HG03025 (cell line): Measurements from ENCODE around the gene MMP1.

Source experiments
- ATAC-seq: cut with Tn5 transposase; IDR thresholded peaks from one replicate; pipeline ENCODE4 v1.9.1; 2021; ENCODE audit warnings: mild to moderate bottlenecking, moderate library complexity; ENCODE audit not compliant: unreplicated experiment, low FRiP score

MMP1 gene

GRCh38 chr11:102809971-102810370, 12.0 kb upstream of the MMP1 start:
- ATAC-seq = no peak

- no peak for ATAC-seq
Observed at GRCh38 chr11:102807921-102808320, 10.0 kb upstream of the MMP1 start.

GRCh38 chr11:102806296-102806695, 8.3 kb upstream of the MMP1 start:
- no peak for ATAC-seq

GRCh38 chr11:102802341-102802740, 4.4 kb upstream of the MMP1 start:
- no peak for ATAC-seq

GRCh38 chr11:102800767-102801166, 2.8 kb upstream of the MMP1 start:
- no peak for ATAC-seq

GRCh38 chr11:102799681-102800340, 1.9 kb upstream of the MMP1 start:
- ATAC-seq = no peak

- ATAC-seq = peak; percentile 82
Observed at GRCh38 chr11:102794382-102794781, 3.6 kb downstream of the MMP1 start.

- ATAC-seq = no peak
Observed at GRCh38 chr11:102793677-102794290, 4.2 kb downstream of the MMP1 start.

GRCh38 chr11:102792604-102793003, 5.4 kb downstream of the MMP1 start:
- ATAC-seq = no peak

- ATAC-seq = no peak
Observed at GRCh38 chr11:102791271-102792036, 6.5 kb downstream of the MMP1 start.

GRCh38 chr11:102788334-102788995, 9.5 kb downstream of the MMP1 start:
- ATAC-seq = no peak

- ATAC-seq = no peak
Observed at GRCh38 chr11:102784380-102784779, 13.6 kb downstream of the MMP1 start.

GRCh38 chr11:102783720-102784119, 14.2 kb downstream of the MMP1 start:
- ATAC-seq = no peak

GRCh38 chr11:102783016-102783415, 14.9 kb downstream of the MMP1 start:
- ATAC-seq = no peak

- no peak for ATAC-seq
Observed at GRCh38 chr11:102781676-102782075, 16.3 kb downstream of the MMP1 start.

- ATAC-seq = no peak
Observed at GRCh38 chr11:102780491-102780918, 17.5 kb downstream of the MMP1 start, which contains the start of gene MMP10. Gene MMP10 (minus strand): TSS chr11:102780628. CDS start chr11:102780591, 37 bp downstream.

- no peak for ATAC-seq
Observed at GRCh38 chr11:102776454-102776853, 21.5 kb downstream of the MMP1 start.

GRCh38 chr11:102773386-102773785, 24.6 kb downstream of the MMP1 start:
- ATAC-seq = no peak

- ATAC-seq = no peak
Observed at GRCh38 chr11:102771351-102771750, 26.6 kb downstream of the MMP1 start.

GRCh38 chr11:102770191-102770590, 27.8 kb downstream of the MMP1 start:
- no peak for ATAC-seq

- no peak for ATAC-seq
Observed at GRCh38 chr11:102767800-102768199, 30.2 kb downstream of the MMP1 start.
